ENCODE results near the gene HSP90AA1. TPM values are rescaled to one million over a fixed set of nuclear protein-coding genes. Genes with fewer than 3 reads are reported as not detected.
"Not testable (repeated sequence)": the region's sequence is repeated elsewhere in the genome, so short reads cannot be mapped to it uniquely, and the experiment has no call there.

Gene HSP90AA1
- total RNA-seq, 1 donor from 2014 or later, result 310 TPM

DNA sequence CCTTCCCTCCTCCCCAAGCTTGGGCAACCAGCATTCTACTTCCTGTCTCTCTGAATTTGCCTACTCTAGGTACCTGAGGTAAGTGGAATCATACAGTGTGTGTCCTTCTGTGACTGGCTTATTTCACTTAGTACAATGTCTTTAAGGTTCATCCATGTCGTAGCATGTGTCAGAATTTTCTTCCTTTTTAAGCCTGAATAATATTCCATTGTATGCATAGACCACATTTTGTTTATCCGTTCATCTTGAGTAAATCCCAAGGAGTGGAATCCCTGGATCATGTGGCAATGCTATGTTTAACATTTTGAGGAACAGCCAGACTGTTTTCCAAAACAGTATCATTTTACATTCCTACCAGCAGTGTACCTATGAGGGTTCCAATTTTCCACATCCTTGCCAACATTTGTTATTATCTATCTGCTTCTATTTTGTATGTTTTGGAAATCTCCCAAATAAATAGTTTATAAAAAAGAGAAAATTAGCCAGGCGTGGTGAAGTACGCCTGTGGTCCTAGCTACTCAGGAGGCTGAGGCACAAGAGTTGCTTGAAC is 12.4 kb downstream of the HSP90AA1 start:
- DNase-seq (ENCODE audit: low read depth, low spot score), result no peak

DNA sequence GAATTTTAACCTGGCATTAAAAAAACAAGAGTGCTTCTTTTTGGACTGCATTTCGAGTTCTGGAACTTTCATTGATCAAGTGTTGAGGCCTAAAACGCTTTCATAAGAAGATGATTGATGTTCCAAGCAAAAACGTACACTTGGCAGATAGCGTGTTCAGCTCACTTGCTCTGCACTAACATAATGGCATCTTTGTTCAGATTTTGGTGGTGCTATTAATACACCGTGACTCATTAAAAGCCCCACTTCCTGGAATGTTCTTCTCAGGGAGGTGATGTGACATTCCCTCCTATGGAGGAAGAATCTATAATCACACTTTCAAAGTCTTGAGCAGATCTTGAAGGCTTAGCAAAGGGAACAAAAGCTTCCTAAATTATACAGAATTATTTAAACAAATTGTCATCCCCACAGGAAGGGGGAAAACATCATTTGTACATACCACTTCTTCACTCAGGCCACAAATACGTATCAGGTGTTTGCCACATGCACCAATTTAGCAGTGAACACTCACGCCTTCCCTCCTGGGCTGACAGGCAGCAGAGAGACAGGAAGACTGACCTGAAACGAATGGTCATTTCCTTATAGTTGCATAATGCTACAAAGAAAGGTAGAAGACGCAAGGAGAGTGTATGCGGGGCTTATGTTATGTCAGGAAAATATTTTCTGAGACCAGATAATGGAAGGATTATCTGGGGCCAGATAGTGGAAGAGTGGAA is 15.4 kb downstream of the HSP90AA1 start:
- DNase-seq (ENCODE audit: low read depth, low spot score), result no peak

DNA sequence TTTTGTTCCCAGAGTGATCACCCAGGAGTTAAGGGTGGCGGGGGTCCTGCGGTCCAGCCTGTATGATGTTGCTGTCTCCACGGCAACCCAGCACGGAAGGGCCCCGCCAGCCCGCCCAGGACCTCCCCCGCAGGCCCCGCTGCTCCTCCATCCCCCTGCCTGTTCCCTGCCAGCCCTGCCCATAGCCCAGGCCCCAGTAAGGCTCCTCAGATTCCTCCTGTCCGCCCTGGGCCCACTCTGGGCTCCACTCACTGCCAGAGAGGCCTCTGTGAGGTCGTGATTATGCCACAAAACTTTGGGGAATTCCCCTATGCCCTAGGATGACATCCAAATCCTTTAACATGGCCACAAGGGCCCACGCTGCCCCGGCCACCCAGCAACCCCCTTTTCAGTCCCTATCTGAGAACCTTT is 20.8 kb downstream of the HSP90AA1 start:
- no peak for DNase-seq (ENCODE audit: low read depth, low spot score)

DNA sequence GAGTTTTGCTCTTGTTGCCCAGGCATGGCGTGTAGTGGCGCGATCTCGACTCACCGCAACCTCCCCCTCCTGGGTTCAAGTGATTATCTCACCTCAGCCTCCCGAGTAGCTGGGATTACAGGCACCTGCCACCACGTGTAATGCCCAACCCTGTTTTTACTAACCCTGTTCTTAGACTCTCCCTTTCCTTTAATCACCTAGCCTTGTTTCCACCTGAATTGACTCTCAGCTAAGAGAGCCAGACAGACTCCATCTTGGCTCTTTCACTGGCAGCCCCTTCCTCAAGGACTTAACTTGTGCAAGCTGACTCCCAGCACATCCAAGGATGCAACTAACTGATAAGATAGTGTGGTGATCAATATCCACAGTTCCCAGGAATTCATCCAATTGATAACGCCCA is 22.3 kb downstream of the HSP90AA1 start:
- DNase-seq (ENCODE audit: low read depth, low spot score), result not testable (repeated sequence)

DNA sequence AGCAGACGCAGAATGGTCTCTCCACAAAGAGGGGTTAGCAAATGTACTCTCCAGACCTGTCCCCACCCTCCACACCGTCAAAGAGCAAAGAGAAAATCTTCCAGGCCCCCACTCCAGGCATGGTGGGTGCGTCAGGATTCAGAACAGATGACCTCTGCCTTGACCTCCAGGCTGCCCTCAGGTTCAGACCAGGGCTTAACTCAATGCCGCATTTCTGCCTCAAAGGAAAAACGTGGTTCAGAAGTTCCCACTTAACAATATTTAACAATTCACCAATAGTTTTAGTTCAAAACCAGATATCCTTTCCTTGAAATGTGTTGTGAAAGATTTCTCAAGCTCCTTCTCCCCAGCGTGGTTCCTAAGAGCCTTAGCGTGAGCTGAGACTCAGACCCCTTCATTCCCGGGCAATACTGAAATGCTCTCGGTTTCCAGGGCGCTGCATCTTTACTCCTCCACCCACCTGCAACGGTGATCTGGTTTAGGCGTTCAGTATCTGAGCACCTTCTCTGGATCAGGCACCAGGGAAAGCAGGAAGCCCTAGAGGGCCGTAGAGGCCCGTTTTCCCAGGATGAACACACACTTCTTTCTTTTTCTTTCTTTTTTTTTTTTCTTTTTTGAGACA is 22.9 kb downstream of the HSP90AA1 start:
- DNase-seq (ENCODE audit: low read depth, low spot score), result no peak

DNA sequence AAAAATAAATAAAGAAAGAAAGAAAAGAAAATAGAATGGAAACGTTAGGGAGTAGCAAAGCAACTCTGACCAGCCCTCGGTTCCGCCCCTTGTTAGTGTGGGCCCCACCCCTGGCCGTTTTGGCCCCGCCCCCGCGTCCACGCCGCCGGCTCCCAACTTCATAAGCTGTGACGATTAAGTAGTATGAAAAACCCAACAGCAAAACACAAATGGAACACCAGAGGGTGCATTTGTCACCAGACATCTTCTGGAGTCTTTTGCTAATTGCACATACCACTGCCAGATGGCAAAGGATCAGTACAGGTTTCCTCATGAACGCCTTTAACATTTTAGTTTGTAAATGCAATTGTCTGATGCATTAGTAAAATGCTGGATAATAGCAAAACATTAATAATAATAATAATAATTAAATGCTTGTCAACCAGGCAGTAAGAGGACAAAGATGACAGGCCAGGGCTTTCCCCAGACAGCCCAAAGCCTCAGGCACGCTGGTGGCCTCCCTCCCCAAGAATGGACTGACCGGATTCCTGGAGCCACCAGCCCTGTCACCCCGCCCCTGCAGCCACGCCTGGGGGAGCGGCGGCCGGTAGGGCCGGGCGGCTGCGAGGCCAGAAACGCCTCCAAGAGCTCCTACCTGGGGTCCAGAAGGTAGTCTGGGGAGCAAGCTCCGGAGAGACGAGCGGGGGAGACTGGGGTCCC is 23.6 kb downstream of the HSP90AA1 start:
- peak; percentile 71 for DNase-seq (ENCODE audit: low read depth, low spot score)

DNA sequence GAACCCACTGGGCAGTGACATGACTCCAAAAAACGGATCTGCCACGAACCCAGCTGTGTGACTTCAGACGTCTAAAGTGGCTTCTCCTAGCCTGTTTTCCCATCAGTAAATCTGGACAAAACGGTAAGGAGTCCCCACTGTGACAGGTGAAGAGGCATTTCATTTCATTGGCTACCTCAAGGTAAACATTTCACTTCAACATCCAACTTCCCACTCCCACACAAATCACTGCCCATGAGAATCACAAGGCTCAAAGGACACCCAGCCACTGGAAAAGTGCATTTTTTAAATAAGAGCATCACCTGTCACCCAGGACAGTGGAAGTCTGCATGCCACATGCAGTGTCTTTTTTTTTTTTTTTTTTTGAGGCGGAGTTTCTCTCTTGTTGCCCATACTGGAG is 27.9 kb downstream of the HSP90AA1 start:
- no peak for DNase-seq (ENCODE audit: low read depth, low spot score)

DNA sequence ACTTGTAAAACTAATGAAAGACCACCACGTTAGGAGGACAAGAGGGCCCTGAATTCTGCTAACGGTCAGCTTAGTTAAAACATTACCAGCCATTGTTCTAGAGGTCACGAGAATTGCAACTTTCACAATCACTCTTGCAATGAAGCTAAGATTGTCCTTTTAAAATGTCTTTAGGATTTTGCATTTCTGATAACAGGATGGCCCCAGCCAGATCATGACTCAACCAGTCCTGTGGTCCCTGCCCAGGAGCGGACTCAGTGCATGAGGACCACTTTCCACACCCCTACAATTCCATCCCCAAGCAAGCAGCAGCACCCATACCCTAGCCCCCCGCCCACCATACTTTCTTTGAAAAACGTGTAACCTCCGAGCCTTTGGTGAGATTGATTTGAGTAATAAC is 28.7 kb downstream of the HSP90AA1 start:
- DNase-seq (ENCODE audit: low read depth, low spot score), result no peak

DNA sequence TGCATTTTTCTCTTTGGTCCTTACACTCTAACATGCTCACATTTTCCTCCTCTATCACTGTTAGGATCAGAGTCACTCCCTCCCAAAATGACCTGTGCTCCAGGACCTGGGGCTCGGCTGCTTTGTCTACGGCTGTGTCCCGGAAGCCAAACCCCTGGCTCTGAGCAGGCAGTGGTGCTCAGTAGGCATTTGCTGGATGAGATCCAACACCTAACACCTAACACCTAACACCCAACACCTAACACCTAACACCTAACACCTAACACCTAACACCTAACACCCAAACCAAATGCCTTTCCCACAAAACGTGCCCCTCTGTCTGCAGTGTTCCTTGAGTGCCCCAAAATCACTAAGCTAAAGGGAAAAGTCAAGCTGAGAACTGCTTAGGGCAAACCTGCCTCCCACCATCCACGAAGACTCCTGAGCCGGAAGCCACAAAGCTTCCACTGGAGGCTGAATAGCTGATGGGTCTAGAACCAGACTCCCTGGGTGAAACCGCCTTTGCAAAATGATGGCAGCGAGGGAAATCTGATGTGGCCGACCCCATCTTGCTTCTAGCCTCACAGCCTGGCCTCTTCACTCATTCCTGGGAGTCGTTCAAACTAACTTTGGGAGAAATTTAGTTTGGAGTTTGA is 29.2 kb downstream of the HSP90AA1 start:
- no peak for DNase-seq (ENCODE audit: low read depth, low spot score)

DNA sequence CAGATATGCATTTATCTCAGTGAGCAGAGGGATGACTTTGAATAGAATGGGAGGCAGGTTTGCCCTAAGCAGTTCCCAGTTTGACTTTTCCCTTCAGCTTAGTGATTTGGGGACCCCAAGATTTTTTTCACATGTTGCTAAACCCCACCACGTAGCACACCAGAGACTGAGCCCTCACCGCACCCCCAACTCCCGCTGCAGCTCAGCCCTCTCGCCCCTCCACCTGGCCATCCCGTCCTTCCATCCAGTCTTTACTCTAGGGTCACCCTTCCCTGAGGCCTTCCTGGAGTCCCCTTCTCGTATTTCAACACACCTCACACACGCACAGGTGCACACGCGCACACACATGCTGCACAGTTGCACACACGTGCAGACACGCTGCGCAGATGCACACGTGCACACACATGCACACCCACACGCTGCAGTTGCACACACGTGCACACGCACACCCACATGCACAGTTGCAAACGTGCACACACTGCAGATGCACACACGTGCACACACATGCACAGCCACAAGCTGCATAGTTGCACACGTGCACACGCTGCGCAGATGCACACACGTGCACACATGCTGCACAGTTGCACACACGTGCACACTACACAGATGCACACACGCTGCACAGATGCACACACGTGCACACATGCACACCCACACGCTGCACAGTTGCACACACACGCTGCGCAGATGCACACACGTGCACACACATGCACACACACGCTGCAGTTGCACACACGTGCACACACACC is 30.0 kb downstream of the HSP90AA1 start:
- DNase-seq (ENCODE audit: low read depth, low spot score), result no peak

DNA sequence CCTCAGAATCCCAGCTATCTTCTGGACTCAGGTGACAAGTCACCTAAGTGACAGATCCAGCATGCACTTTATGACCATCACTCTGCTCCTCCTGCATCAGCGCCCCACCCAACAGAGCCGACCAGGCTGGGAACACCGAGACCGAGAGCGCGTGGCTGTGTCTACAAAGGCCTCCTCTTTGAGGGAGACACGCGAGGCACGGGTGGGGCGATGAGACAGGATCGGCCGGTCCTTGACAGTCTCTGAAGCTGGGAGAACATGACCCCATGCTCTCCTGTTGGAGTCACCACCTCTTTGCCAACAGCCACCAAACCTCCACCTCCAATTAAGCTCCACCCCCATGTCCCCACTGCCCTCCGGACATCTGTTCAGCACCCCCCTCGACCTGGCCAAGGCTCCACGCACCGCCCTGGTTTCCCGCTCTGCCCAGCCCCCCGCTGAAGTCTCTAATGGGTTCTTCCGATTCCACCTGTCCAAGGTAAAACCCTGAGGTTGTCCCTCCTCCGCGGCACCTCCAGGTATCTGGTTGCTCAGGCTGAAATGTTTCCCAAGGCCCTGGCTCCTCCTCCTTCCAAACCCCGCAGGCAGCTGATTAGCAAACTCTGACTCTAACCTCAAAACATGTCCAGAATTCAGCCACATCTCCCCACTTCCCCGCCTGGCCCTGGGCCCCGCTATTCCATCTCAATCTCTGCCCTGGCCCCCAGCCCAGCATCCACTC is 31.5 kb downstream of the HSP90AA1 start:
- DNase-seq (ENCODE audit: low read depth, low spot score), result no peak

DNA sequence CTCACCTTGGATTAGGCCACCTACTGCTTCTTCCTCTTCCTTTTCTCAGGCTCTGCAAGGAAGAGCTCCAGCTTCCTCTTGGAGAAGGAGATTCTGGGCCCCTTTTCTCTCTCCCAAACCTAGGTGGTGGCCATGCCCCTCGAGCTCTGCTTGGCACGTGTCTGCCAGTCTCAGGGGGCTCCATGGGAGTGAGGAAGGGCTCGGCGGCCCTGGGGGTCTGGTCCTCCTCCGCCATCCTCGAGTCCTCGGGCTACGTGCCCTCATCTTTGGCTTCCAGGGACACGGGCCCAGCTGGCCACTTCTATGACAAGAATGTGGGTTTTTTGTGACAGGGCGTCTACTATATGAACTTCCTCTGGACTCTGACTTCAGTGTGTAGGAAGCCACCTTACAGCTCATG is 34.3 kb downstream of the HSP90AA1 start:
- DNase-seq (ENCODE audit: low read depth, low spot score), result no peak

DNA sequence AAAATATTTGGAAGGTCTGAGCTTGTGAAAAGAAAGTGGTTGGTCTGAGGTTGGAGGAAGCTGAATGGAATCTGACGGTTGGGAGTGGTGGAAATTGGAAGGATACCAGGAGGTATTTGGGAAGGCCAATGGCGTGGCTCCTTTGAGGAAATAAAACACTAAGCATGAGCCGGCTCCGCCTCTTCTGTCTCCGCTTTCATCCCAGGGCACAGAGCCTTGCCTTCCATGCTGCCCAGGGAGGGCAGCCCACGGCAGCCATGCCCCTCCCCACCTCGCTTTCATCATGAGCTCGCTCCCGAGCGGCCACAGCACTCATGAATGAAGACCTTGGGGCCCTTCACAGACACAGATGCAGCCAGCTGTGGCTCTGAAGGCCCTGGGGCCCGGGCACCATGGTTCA is 36.2 kb downstream of the HSP90AA1 start:
- DNase-seq (ENCODE audit: low read depth, low spot score), result no peak

DNA sequence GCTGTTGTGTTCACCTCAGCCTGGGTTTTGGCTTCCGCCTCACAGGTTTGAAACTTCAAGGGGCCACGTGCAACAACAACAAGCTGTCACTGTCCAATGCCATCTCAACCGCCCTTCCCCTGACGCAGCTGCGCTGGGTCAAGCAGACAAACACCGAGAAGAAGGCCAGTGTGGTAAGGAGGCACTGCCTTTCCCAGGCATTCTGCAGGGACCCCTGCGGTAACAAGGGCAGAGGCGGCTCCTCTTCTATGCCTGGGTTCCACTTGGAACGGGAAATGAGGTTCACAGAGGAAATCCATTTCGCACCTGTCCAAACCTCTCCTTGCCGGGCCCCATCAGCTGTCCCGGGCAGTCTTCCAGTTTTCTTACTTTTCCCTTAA is 36.8 kb downstream of the HSP90AA1 start:
- DNase-seq (ENCODE audit: low read depth, low spot score), result no peak

DNA sequence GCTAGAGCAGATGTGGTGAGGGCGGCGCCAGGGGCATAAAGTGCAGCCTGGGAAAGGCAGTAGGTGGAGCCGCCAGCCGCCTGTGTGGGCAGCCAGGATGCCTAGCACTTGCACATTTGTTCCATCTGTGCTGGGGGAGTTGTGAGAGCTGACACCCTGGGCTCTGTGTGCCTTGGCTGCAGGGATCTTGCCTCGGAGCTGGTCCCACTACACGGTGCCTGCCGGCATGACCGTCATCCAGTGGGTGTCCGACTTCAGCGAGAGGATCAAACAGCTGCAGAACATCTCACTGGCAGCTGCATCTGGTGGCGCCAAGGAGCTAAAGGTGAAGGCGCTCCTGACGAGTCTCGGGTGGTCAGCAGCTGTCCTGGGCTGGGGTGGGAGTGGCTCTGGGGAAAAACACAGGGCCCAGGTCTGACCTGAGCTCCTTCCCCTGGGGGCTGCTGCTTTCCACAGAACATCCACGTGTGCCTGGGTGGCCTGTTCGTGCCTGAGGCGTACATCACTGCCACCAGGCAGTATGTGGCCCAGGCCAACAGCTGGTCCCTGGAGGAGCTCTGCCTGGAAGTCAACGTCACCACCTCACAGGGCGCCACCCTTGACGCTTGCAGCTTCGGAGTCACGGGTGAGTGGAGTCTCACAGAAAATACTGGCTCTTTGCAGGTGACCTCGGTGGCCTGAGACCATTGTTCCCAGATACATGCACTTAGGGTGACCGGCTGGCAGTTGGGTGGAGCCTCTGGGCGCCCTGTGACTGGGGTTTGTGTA is 37.4 kb downstream of the HSP90AA1 start:
- DNase-seq (ENCODE audit: low read depth, low spot score), result no peak

DNA sequence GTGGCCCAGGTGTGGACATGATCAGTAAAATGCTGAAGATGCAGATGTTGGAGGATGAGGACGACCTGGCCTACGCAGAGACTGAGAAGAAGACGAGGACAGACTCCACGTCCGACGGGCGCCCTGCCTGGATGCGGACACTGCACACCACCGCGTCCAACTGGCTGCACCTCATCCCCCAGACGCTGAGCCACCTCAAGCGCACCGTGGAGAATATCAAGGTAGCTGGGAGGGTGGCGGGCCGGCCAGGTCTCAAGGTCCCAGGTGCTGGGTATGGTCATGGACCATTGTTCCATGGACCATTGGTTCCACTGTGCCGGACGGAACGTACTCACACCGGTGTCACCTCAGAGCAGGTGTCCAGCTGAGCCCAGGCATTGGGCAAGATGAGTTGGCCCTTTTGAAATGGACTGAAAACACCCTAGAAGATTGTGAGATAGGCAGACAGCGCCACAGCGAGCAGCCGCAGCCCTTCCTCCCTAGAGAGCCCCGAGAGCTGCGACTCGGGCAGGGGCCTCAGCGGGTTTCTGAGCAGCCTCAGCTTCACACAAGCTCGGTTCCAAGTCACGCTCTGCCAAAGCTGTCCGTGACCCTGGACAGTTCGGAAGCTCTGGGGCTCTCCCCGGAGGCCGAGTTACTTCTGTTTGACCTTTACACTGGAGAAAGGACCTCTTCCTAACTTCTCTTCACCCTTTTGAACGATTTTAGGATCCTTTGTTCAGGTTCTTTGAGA is 38.9 kb downstream of the HSP90AA1 start:
- no peak for DNase-seq (ENCODE audit: low read depth, low spot score)

DNA sequence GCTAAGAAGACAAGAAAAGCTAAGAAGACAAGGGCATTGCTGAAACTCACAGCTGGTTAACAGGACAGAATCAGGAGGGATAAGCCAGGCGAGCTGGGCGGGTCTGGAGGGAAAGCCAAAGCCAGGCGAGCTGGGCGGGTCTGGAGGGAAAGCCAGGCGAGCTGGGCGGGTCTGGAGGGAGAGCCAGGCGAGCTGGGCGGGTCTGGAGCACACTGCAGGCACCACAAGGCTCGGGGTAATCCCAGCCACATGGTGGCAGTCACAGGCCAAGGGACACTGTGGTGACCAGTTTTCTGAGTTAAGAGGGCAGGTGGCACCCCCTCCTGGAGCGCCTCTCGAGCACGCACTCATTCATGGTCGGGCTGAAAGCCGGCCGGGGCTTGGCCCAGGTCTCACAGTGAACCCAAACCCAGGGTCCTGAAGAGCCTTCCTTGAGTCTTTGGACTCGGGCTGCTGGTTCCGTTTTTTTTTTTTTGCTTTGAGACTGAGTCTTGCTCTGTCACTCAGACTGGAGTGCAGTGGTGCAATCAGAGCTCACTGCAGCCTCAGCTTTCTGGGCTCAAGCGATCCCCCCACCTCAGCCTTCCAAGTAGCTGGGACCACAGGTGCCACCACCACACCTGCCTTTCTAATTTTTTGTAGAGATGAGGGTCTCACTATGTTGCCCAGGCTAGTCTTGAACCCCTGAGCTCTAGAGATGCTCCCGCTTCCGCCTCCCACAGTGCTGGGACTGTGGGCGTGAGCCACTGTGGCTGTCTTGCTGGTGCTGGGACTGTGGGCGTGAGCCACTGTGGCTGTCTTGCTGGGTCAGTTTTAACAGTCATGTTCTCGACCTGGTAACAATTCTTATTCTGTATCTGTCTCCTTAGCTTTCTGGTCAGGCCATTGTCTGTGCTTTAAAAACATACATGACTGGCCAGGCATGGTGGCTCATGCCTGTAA is 40.2 kb downstream of the HSP90AA1 start:
- DNase-seq (ENCODE audit: low read depth, low spot score), result no peak

DNA sequence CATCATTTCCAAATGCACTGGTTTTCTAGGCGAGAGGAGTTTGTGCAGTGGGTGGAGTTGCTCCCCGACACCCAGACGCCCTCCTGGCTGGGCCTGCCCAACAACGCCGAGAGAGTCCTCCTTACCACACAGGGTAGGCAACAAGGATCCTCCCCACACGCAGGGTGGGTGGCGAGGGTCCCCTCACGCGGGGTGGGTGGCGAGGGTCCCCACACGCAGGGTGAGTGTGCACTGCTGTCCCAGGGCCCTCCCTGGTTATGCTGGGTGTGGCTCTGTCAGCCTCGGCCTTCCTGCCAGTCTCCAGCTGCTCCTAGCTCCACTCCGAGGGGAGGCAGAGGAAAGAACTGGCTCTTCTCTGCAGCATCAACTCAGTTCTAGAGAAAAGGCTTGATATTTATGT is 42.3 kb downstream of the HSP90AA1 start:
- DNase-seq (ENCODE audit: low read depth, low spot score), result no peak

All from pulmonary artery endothelial cell (primary cell).